Measurements from ENCODE around the gene GAPT.
"Not testable (repeated sequence)": the region's sequence is repeated elsewhere in the genome, so short reads cannot be mapped to it uniquely, and the experiment has no call there.

Gene GAPT

DNA sequence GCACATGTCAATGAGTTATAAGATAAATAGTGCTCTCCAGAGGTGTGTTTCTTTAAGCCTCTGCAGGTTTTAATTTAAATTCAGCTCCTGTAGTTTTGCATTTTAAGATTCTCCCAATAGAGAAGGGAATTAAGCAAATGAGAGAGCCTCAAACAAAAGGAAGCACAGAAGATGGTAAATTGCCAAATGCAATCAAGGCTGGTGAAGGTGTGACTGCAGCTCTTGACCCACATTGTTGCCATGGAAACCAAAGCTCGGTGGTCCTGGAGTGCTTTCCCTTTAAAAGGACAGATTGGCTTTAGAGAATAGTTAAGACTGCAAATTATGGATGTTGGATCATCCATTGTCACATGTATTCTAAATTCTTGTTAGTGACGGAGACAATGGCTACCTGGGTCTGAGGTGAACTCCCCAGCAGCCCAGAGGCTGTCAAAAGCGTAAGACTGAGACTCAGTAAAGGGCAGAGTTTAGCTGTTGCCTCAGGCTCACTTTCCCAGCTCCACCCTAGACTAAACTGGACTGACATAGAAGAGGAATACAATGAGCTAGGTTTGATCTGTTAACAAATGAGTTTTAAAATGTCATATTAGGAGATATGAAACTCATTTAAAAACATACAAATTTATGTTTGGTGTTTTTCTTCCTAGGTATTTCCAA is 12.3 kb downstream of the GAPT start:
- no peak for DNase-seq (ENCODE audit: extremely low read depth in 1 of 2, low read depth in 1 of 2)

DNA sequence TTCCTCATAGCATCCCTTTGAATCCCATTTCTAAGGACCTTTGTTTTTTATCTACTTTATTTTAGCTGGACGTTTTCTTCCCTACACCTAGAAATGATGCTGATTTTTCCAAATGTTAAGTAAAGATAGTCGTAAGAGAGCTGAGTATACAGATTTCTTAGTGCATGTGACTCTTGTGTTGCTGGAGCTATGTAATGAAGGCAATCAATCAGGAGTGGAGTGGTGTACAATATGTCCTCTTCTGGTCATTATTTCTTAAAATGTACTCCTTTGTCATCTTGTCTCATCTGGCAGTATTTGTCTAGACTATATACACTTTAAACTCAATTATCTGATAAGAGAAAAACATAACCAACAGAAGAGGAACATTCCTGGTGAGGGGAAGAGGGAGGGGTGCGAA is 13.5 kb downstream of the GAPT start:
- no peak for DNase-seq (ENCODE audit: extremely low read depth in 1 of 2, low read depth in 1 of 2)

DNA sequence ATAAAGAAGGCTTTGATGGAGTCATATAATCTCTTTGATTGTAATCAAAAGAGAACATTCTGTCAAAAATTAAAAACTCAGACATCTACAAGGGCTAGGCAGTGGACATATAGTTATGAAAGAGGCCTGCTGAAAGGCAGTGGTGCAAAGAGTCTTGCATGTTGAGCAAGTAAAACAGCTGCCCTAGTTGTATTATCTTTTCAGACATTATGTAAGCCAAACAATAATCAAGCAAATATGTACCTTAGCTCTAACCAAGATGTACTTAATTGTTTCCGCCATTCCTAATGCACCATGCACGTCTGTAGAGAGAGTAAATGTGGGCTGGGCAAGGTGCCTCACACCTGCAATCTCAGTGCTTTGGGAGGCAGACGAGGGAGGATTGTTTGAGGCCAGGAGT is 14.3 kb downstream of the GAPT start:
- DNase-seq (ENCODE audit: extremely low read depth in 1 of 2, low read depth in 1 of 2): no peak

DNA sequence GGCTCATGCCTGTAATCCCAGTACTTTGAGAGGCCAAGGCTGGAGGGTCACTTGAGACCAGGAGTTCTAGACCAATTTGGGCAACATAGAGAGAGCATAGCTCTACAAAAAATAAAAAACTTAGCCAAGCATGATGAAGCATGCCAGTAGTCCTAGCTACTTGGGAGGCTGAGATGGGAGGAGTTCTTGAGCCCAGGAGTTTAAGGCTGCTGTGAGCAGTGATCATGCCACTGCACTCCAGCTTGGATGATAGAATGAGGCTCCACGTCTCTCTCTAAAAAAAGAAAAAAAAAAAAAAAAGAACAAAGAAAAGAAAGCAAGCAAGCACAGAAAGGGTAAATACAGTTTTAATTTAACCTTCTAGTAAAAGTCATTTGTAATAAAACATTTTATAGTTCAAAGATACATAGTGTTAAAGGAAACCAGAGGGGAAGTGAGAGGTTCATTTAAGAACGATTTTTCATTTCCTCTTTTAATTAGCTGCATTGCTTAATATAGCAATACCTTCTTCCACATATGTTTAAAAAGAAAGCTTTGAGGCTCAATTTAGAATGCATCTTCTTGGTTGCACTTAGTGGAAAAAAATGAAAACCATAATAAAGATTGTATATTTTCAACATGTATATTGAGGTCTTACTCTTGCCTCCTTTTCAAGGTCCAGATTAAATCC is 14.9 kb downstream of the GAPT start:
- DNase-seq (ENCODE audit: extremely low read depth in 1 of 2, low read depth in 1 of 2): no peak

DNA sequence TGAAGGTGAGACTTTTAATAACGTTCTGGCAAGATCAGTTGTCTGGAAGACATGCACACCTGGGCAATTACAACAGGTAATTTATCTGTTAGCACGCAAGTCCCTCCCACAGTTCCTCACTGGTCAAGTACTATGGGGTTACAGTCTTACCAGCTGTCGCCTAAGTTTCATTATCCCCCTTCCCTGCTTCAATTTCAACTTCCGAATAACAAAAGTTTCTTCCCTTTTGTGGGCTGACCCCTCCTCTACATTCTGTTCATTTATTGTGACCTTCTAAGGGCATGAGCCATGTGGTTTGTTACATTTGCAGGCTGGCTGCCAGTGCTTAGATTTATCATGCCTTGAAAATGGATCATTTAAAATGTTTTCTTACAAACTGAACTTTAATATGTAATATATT is 16.5 kb downstream of the GAPT start:
- no peak for DNase-seq (ENCODE audit: extremely low read depth in 1 of 2, low read depth in 1 of 2)

DNA sequence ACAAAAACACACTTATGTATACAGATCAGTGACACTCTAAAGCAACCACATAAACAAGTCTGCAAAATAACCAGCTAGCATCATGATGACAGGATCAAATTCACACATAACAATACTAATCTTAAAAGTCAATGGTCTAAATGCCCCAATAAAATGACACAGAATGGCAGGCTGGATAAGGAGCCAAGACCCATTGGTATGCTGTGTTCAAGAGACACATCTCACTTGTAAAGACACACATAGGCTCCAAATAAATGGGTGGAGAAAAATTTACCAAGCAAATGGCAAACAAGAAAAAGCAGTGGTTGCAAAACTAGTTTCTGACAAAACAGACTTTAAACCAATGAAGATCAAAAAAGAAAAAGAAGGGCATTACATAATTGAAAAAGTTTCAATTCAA is 26.0 kb downstream of the GAPT start:
- DNase-seq (ENCODE audit: extremely low read depth in 1 of 2, low read depth in 1 of 2): no peak

DNA sequence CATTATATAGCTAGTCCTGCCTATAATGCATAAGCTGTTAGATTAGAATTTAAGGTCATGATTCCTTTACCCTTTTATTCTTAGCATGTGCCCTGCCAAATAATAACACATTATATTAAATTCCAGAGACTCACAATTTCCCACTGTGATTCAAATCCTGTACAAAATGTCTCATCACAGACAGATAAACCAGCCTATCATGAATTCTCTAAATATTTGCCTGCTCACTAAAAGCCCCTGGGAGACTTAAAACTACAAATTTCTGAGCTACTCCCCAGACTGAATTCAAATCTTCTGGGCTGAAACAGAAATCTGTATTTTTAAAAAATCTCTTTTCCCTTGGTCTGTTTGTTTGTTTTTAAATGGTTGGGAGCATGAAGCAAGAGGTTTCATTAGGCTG is 32.7 kb downstream of the GAPT start:
- no peak for DNase-seq (ENCODE audit: extremely low read depth in 1 of 2, low read depth in 1 of 2)

DNA sequence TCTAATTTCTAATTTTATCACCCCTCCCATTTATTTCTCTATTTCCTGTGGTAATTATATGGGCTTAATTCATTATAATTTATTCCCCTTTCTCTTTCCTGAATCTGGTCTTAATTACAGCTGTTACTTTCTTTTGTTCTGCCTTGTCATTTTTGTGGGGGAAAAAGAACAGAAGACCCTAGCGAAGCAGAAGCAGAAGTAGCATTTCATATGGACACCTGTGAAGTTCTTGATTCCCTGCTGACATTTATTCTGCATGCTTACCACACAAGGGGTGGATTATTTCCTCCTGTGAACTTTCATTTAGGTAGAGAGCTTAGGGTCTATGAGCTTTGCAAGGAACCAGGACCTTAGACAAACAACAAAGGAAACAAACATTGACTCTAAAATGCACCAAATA is 33.3 kb downstream of the GAPT start:
- DNase-seq (ENCODE audit: extremely low read depth in 1 of 2, low read depth in 1 of 2): no peak

DNA sequence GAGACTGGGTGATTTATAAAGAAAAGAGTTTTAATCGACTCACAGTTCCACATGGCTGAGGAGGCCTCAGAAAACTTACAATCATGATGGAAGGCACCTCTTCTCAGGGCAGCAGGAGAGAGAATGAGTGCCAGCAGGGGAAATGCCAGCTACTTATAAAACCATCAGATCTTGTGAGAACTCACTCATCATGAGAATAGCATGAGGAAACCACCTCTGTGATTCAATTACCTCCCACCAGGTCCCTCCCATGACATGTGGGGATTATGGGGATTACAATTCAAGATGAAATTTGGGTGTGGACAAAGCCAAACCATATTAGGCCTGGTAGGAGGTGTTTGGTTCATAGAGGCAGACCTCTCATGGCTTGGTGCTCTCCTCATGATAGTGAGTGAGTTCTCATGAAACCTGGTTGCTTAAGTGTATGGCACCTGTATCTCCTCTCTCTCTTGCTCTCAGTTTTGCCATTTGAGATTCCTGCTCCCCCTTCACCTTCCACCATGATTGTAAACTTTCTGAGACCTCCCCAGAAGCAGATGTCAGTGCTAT is 39.8 kb downstream of the GAPT start:
- DNase-seq (ENCODE audit: extremely low read depth in 1 of 2, low read depth in 1 of 2): no peak

DNA sequence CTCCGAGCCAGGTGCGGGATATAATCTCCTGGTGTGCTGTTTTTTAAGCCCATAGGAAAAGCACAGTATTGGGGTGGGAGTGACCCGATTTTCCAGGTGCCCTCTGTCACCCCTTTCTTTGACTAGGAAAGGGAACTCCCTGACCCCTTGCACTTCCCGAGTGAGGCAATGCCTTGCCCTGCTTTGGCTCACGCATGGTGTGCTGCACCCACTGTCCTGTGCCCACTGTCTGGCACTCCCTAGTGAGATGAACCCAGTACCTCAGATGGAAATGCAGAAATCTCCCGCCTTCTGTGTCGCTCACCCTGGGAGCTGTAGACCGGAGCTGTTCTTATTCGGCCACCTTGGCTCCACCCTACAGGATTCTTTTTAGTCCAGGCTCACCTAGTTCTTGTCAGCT is 50.7 kb downstream of the GAPT start:
- not testable (repeated sequence) for DNase-seq (ENCODE audit: extremely low read depth in 1 of 2, low read depth in 1 of 2)

DNA sequence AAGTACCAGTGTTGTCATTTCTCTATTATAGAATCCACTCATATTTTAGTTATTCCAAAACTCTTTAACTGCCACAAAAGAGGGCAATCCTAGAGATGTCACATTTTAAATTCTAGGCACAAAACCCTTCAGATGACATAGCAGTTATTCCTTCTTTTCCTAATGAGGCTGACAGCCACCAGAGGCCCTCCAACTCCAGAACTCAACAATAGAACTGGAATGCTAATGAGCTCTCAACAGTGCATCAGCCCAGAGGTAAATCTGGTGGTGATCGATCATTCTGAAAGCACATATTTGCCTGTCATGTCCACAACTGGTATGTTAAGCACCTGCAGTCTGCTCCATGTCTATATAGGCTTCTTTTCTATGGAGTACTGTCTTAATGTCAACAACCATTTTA is 51.5 kb downstream of the GAPT start:
- no peak for DNase-seq (ENCODE audit: extremely low read depth in 1 of 2, low read depth in 1 of 2)

DNA sequence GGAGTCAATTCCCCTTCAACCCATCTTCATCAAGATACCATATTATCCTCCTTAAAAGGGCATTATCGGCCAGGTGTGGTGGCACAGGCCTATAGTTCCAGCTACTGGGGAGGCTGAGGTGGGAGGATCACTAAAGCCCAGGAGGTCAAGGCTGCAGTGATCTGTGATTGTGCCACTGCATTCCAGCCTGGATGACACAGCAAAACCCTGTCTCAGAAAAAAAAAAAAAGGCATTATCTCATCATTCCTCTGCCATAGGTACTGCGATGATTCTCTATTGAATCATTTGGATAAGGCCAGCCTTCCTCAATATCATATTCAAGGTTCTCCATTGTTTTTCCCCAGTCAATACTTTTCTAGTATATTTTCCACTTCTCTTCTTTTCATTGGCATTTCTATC is 52.5 kb downstream of the GAPT start:
- DNase-seq (ENCODE audit: extremely low read depth in 1 of 2, low read depth in 1 of 2): no peak

DNA sequence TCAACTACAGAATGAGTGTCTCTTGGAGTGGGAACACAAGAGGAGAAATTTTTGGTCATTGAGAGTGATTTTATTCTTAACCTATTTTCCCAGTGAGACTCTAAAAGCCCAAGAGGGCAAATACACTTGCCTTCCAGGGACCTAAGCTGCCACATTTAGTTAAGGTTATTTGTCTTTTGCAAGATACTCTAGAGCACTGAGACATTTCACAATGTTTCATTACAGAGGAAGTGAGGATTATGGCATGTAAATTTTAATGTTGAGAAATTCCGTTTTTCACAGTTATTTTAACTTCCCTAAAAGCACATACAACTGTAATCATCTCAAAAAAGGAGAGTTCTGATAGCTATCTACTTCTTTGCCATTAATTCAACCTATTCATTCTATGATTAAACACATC is 53.0 kb downstream of the GAPT start:
- no peak for DNase-seq (ENCODE audit: extremely low read depth in 1 of 2, low read depth in 1 of 2)

DNA sequence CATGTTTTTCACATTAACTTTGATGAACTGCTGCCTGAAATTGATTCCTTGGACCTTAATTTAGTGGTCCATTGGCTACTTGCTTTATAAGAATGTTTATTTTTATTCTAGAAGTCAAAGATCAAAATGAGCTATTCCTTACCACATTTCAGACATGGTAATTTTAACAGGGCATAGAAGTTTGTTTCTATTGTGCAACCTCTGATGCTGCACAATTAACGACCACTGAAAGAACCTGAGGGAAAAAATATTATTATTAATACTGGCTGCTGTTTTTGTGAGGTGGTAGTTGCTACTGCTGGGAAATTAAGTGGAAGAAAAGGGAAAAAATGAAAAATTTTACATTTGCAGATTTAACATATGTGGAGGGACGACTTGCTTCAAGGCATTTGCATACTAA is 53.7 kb downstream of the GAPT start:
- no peak for DNase-seq (ENCODE audit: extremely low read depth in 1 of 2, low read depth in 1 of 2)

DNA sequence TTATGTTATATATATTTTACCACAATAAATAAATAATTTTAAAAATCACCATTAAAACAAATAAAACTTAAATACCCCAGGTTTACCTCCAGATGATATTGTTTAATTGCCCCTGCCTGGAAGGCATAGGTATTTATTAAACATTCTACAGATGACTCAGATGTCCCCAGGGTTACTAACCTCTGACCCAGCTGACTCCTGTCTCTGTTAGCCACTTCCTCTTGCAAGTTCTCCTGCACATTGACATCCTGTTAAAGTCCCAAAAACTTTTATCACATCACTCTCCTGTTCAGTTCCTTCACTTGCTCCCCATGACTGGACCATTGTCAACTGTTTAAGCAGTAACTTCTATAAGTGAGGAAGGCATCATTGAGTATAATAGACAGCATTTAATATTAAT is 54.7 kb downstream of the GAPT start:
- no peak for DNase-seq (ENCODE audit: extremely low read depth in 1 of 2, low read depth in 1 of 2)

All from activated CD8-positive, alpha-beta memory T cell treated with anti-CD3 and anti-CD28 coated beads for 1 hour (primary cell).